Activated CD8-positive, alpha-beta T cell treated with anti-CD3 and anti-CD28 coated beads, Interleukin-2, amount 10 ng/mL, durations not matched to agents 7 days and 5 days (primary cell): ENCODE data around the gene CD320. TPM values are rescaled to one million over a fixed set of nuclear protein-coding genes. Genes with fewer than 3 reads are reported as not detected.
"Not testable (repeated sequence)": the region's sequence is repeated elsewhere in the genome, so short reads cannot be mapped to it uniquely, and the experiment has no call there.

Experiments used
- ATAC-seq: fragments of 150-1000 bp; cut with Tn5 transposase; one replicate; pipeline ENCODE4 v1.10.0; 2021; ENCODE audit warnings: moderate library complexity
- CTCF ChIA-PET: fragments of 350-600 bp; sonication (Branson Sonifier 250); formaldehyde crosslinking; loops from one replicate; lab custom pipeline; 2021; ENCODE audit warnings: antibody characterized with exemption; lab: Charles Lee
- POLR2A ChIA-PET: fragments of 350-600 bp; sonication (Branson Sonifier 250); formaldehyde crosslinking; loops from one replicate; lab custom pipeline; 2021; ENCODE audit warnings: antibody characterized with exemption; lab: Charles Lee
- DNase-seq: peaks from one replicate; pipeline ENCODE4 v3.0.0-alpha.2; 2020
- H3K27ac Mint-ChIP-seq: one replicate; pipeline ENCODE4 v1.8.0; 2021; ENCODE audit warnings: mild to moderate bottlenecking, mixed read lengths
- H3K27me3 Mint-ChIP-seq: one replicate; pipeline ENCODE4 v1.8.0; 2021; ENCODE audit warnings: low read depth, mixed read lengths
- H3K36me3 Mint-ChIP-seq: one replicate; pipeline ENCODE4 v1.8.0; 2021; ENCODE audit warnings: low read depth, mixed read lengths
- H3K4me1 Mint-ChIP-seq: one replicate; pipeline ENCODE4 v1.8.0; 2021; ENCODE audit warnings: low read depth, mixed read lengths
- H3K4me3 Mint-ChIP-seq: one replicate; pipeline ENCODE4 v1.8.0; 2021; ENCODE audit warnings: mild to moderate bottlenecking, mixed read lengths
- H3K9me3 Mint-ChIP-seq: one replicate; pipeline ENCODE4 v1.8.0; 2022; ENCODE audit warnings: mixed read lengths; ENCODE audit not compliant: insufficient read depth
- total RNA-seq, 2 experiments: library from RNA; stranded (reverse); gene quantifications; one replicate each; pipeline ENCODE4 v1.2.3, GENCODE V29; 2021

CD320 gene
- total RNA-seq, 2 experiments from 2014 or later: 54.6 to 55.0 TPM

DNA sequence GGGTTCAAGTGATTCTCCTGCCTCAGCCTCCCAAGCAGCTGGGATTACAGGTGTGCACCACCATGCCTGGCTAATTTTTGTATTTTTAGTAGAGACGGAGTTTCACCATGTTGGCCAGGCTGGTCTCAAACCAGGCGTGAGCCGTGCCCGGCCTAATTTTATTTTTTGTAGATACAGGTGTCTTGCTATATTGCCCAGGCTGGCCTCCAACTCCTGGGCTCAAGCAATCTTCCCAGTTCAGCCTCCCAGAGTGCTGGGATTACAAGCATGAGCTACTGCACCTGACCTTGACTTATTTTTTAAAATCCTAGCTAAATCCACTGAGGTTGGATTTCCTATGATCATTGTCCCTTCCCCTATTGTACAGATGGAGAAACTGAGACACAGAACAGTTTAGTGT lies 33.3 kb upstream of the CD320 start:
- ATAC-seq, H3K9me3 Mint-ChIP-seq, H3K27ac Mint-ChIP-seq, DNase-seq, H3K36me3 Mint-ChIP-seq: not testable (repeated sequence)
- peaks cover 22% of the 10 kb centered on the region for H3K4me1 Mint-ChIP-seq
- POLR2A ChIA-PET: interaction anchor here (1.2 to 2.0 kb wide), 2 partner anchors 9 to 20 kb away, joined by 3 to 13 read pairs; partner anchors contain the start of genes NDUFA7 and RPS28
- H3K4me3 Mint-ChIP-seq: peak overlapping the region; percentile 38
- peaks cover 29% of the 10 kb centered on the region for H3K27me3 Mint-ChIP-seq
- CTCF ChIA-PET: interaction anchor here (0.8 to 5.8 kb wide), 4 partner anchors 13 to 110 kb away, joined by 3 to 46 read pairs (median 3); no protein-coding TSS in a partner anchor

DNA sequence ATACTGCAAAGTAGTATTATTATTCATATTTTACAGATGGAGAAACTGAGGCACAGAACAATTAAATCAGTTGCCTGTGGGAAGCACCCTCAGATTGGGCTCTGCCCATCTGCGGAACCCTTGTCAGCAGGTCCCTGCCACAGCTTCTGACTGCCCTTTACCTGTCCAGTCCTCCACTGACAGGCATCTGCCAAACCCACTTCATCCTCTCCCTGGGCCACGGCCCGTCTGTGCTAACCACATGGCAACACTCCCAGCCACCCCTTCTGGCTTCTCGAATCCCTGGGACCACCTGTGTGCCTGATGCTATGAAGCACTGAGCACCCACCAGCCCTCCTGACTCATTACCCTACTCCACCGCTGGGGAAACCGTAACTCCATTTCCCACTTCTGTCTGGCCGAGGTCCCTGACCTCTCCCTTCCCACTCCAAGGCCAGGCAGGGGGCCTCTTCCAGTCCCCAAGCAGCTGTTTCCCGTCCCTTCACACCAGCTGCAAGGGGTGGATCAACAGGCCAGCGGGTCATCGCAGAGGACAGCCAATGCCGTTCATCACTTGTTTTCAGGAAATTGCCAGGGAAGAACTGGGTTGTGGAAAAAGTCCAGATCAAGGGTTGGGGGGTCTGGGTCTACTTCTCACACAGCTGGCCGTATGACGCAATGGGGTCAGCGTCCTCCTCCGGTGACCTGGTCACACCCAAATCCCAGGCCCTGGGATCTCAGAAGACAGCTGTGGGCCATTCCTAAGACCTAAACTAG lies 32.4 kb upstream of the CD320 start:
- ChIA-PET POLR2A (interaction anchor here (1.2 kb wide), 1 partner anchor 10 kb away, joined by 3 read pairs; no protein-coding TSS in a partner anchor), CTCF (interaction anchor here (0.8 to 5.8 kb wide), 5 partner anchors 14 to 246 kb away, joined by 3 to 46 read pairs (median 3); no protein-coding TSS in a partner anchor)
- H3K4me1 Mint-ChIP-seq: peaks cover 30% of the 10 kb centered on the region
- DNase-seq (no peak), ATAC-seq (no peak)
- H3K27ac Mint-ChIP-seq: no peak overlapping the region
- H3K27me3 Mint-ChIP-seq: peaks cover 32% of the 10 kb centered on the region
- H3K9me3 Mint-ChIP-seq: no peaks in the 10 kb centered on the region
- H3K36me3 Mint-ChIP-seq: no peaks in the 10 kb centered on the region
- no peak overlapping the region for H3K4me3 Mint-ChIP-seq

DNA sequence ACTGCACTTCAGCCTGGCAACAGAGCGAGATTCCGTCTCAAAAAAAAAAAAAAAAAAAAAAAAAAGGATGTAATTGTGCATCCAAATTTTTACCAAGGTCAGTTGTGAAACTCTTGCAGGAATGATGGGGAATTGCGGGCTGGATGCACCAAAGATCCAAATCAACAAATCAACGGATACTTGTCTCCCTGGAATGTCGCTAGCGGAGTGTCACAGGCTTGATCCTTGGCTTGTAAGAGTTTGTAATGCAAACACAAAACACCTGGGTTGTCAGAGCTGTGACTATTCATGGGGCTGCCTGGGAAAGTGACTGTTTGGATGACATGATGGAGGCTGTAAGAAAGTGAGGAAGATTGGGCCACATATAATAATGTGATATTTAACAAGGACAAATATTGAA lies 30.7 kb upstream of the CD320 start:
- Mint-ChIP-seq H3K27ac (no peak overlapping the region), H3K27me3 (peaks cover 33% of the 10 kb centered on the region), H3K9me3 (no peaks in the 10 kb centered on the region), H3K4me1 (peaks cover 32% of the 10 kb centered on the region), H3K36me3 (no peaks in the 10 kb centered on the region), H3K4me3 (no peak overlapping the region)
- no peak for ATAC-seq
- ChIA-PET CTCF (no interaction called here), POLR2A (interaction anchor here (1.3 kb wide), 1 partner anchor 17 kb away, joined by 3 read pairs; the partner anchor contains the start of gene RPS28)
- DNase-seq: no peak

DNA sequence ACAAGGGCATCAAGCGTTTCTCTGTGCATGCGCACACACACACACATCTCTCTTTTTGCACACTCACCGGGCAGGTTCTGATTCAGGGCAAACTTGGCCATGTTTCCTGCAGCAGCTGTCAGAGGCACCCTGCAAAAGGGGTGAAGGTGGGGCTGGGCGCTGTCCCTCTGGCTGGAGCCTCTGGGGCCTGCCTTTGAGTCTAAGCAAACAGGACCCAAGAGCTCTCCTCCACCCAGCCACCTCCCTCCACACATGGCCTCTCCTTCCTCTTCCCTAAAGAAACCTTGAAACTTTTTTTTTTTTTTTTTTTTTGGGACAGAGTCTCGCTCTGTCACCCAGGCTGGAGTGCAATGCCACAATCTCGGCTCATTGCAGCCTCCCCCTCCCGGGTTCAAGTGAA lies 29.6 kb upstream of the CD320 start:
- Mint-ChIP-seq H3K4me3 (no peak overlapping the region), H3K36me3 (no peaks in the 10 kb centered on the region), H3K9me3 (no peaks in the 10 kb centered on the region), H3K4me1 (peaks cover 26% of the 10 kb centered on the region), H3K27ac (no peak overlapping the region), H3K27me3 (peaks cover 30% of the 10 kb centered on the region)
- no peak for DNase-seq
- POLR2A ChIA-PET: interaction anchor here (0.6 kb wide), 1 partner anchor 14 kb away, joined by 4 read pairs; no protein-coding TSS in a partner anchor
- ATAC-seq: no peak
- CTCF ChIA-PET: no interaction called here

DNA sequence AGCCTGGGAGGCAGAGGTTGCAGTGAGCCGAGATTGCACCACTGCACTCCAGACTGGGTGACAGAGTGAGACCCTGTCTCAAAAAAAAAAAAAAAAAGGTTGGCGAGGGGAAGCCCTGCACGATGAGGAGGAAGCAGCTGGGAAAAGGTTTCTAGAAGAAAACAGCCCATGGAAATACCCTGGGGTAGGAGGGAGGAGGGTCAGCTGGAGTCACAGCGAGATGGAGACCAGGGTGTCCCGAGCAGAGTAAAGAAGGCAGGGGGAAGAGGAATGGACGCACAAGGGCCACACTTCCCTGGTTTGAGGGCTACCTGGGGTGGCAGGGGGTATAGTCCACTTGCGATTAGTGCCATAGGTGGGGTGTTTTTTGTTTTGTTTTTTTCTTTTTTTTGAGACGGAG lies 28.5 kb upstream of the CD320 start:
- peaks cover 29% of the 10 kb centered on the region for H3K27me3 Mint-ChIP-seq

DNA sequence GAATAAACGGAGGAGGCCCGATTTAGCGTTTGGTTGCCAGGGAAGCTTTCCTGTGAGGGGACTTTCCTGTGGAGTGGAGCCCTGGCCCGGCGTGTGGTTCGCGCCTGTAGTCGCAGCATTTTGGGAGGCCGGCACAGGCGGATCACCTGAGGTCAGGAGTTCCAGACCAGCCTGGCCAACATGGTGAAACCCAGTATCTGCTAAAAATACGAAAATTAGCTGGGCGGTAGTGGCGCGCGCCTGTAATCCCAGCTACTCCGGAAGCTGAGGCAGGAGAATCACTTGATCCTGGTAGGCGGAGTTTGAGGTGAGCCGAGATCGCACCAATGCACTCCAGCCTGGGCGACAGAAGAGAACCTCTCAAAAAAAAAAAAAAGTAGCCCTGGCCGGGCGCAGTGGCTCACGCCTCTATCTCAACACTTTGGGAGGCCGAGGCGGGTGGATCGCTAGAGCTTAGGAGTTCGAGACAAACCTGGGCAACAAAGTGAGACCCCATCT lies 28.0 kb upstream of the CD320 start:
- ChIA-PET POLR2A (interaction anchor here (0.6 to 1.2 kb wide), 4 partner anchors 15 to 146 kb away, joined by 3 to 4 read pairs (median 4); partner anchors contain the start of genes NDUFA7 and RPS28), CTCF (interaction anchor here (1.0 to 3.6 kb wide), 2 partner anchors 18 to 66 kb away, joined by 3 to 23 read pairs; no protein-coding TSS in a partner anchor)
- Mint-ChIP-seq H3K4me1 (peaks cover 14% of the 10 kb centered on the region), H3K36me3 (no peaks in the 10 kb centered on the region), H3K4me3 (peak overlapping the region; percentile 46), H3K27ac (no peak overlapping the region), H3K27me3 (peaks cover 26% of the 10 kb centered on the region), H3K9me3 (no peaks in the 10 kb centered on the region)
- ATAC-seq (no peak), DNase-seq (no peak)

More for the DNA sequence above, 28.5 kb upstream of the CD320 start:
- no peak overlapping the region for H3K27ac Mint-ChIP-seq
- H3K4me3 Mint-ChIP-seq: no peak overlapping the region
- no peaks in the 10 kb centered on the region for H3K9me3 Mint-ChIP-seq
- no peaks in the 10 kb centered on the region for H3K36me3 Mint-ChIP-seq
- ChIA-PET POLR2A (interaction anchor here (0.9 kb wide), 1 partner anchor 15 kb away, joined by 3 read pairs; the partner anchor contains the start of genes NDUFA7 and RPS28), CTCF (interaction anchor here (3.6 kb wide), 1 partner anchor 17 kb away, joined by 23 read pairs; no protein-coding TSS in a partner anchor)
- peaks cover 16% of the 10 kb centered on the region for H3K4me1 Mint-ChIP-seq
- DNase-seq (no peak), ATAC-seq (no peak)

DNA sequence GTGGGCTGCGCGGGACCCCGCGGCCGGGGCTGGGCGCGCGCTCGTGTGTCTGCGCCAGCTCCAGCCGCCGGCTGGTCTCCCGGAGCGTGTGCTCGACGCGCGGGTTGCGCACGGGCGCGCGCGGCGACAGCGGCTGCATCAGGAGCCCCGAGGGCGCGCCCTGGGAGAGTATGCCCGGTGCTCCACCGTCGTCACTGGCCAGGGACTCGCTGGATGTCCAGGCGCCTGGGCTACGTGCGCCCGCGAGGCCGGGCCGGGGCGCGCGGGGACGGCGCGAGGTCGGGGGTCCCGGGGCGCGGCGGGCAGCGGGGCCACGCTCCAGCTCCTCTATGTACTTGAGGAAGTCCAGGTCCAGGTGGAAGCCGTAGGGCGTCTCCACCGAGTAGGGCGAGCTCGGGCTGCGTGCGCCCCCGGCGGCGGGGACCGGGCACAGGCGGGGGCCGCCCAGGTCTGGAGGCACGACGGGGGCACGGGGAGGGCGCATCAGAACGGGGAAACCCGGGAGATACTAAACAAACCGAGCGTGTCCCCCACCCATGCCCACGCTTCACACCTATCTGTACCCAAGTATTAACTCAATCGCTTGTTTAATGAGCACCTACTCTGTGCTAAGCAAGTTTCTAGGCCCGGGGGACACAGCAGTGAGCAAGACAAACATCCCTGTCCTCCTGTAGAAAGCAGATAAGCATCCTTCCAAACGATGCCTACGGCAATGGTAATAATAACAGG lies 27.3 kb upstream of the CD320 start:
- H3K9me3 Mint-ChIP-seq: no peaks in the 10 kb centered on the region
- H3K27ac Mint-ChIP-seq: no peak overlapping the region
- peak overlapping the region; percentile 46 for H3K4me3 Mint-ChIP-seq
- peaks cover 14% of the 10 kb centered on the region for H3K4me1 Mint-ChIP-seq
- ATAC-seq (peak; percentile 60), DNase-seq (peak; percentile 37)
- ChIA-PET CTCF (interaction anchor here (0.8 to 3.6 kb wide), 6 partner anchors 8 to 78 kb away, joined by 3 to 23 read pairs (median 4); partner anchors contain the start of gene MARCHF2), POLR2A (interaction anchor here (0.6 to 1.2 kb wide), 4 partner anchors 15 to 147 kb away, joined by 3 to 4 read pairs (median 4); partner anchors contain the start of genes NDUFA7 and RPS28)
- peaks cover 26% of the 10 kb centered on the region for H3K27me3 Mint-ChIP-seq
- H3K36me3 Mint-ChIP-seq: no peaks in the 10 kb centered on the region

DNA sequence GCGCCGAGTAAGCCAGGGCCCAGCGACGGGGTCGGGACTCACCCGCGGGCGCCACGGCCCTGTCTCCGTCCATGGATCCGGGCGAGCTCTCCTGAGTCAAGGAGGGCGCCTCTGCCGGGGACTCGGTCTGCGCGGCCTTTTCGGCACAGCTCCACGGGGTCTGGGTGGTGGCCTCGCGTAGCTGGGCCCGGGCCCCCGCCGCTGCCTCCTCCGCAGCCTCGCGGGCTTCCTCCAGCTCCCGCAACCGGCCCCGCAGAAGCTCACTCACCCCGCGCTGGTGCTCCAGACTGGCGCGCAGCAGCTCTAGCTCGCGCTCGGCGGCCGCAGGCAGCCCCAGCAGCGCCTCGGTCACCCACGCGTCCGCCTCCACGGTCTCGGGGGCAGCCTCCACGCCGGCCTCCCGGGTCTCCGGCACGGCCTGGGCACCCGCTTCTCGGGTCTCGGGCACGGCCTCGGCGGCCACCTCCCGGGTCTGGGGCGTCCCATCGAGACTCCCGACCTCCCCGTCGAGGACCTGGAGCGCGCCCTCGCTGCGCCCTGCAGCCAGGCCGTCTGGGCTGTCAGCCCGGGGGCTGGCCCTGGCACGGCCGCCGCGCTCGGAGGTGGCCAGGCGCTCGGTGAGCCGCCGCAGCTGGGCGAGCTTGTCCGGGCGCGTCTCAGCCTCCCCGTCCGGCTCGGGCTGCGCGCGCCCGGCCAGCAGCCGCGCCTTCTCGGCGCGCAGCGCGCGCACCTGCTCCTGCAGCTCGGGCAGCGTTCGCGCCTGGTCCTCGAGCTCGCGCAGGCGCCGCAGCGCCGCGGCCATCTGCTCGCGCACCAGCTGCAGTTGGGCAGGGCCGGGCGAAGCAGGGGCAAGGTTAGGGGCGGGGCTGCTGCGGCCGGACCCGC lies 26.5 kb upstream of the CD320 start:
- peak; percentile 60 for DNase-seq
- peak; percentile 63 for ATAC-seq
- peaks cover 14% of the 10 kb centered on the region for H3K4me1 Mint-ChIP-seq
- H3K9me3 Mint-ChIP-seq: no peaks in the 10 kb centered on the region
- H3K27me3 Mint-ChIP-seq: peaks cover 24% of the 10 kb centered on the region
- H3K36me3 Mint-ChIP-seq: no peaks in the 10 kb centered on the region
- ChIA-PET CTCF (interaction anchor here (0.7 to 3.6 kb wide), 7 partner anchors 8 to 391 kb away, joined by 3 to 23 read pairs (median 3); partner anchors contain the start of genes MARCHF2 and TIMM44), POLR2A (interaction anchor here (0.8 to 1.3 kb wide), 3 partner anchors 8 to 148 kb away, joined by 3 read pairs; partner anchors contain the start of gene KANK3)
- H3K27ac Mint-ChIP-seq: no peak overlapping the region
- peak overlapping the region; percentile 31 for H3K4me3 Mint-ChIP-seq

DNA sequence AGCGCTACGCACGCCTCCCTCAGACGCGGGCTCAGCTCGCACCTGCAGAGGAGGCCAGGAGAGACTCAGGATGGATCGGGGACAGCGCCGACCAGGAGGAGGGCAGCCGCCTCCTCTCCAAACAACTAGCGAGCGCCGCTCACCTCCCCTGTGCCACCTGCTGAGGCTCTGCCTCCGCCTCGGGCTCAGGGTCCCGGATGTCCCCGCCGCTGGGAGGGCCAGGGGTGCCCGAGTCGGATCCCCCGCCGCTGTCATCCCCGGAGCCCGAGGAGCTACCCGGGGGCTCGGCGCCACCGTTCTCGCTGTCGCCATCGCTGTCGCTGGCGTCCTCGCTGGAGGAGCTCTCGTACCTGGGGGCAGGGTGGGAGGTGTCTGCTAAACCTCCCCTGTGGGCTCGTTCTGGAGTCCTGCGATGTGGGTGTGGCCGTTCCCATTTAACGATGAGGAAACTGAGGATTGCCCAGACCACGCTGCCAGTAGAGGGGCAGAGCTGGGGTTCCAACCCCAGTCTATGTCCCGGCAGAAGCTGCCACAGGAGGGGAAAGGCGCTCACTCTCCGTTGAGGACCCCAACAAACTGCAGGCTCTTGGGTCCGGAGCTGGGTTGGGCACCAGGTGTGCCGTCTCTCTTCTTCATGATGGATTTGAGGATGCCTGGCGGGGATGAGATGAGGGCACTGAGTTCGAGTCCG lies 25.8 kb upstream of the CD320 start:
- Mint-ChIP-seq H3K4me1 (peaks cover 14% of the 10 kb centered on the region), H3K9me3 (no peaks in the 10 kb centered on the region), H3K27ac (no peak overlapping the region), H3K4me3 (peak overlapping the region; percentile 31), H3K36me3 (no peaks in the 10 kb centered on the region), H3K27me3 (peaks cover 23% of the 10 kb centered on the region)
- DNase-seq (no peak), ATAC-seq (no peak)
- ChIA-PET CTCF (interaction anchor here (0.7 to 3.6 kb wide), 6 partner anchors 9 to 390 kb away, joined by 3 to 23 read pairs (median 3); partner anchors contain the start of genes KANK3, MARCHF2 and TIMM44), POLR2A (interaction anchor here (1.3 kb wide), 1 partner anchor 9 kb away, joined by 3 read pairs; the partner anchor contains the start of gene KANK3)
